Measurements from ENCODE around the gene PLCL2.

GRCh38 chr3:16905704-16906103 lies 20.9 kb downstream of the PLCL2 start:
- TF ChIP-seq CTCF (conservative IDR thresholded peaks at IDR 0.05 in 1 of 2, IDR thresholded peaks at IDR 0.05 in 1 of 2; ENCODE audit: low read depth in 1 of 2, low read length in 2 of 2) (no peak), EZH2 (IDR thresholded peaks at IDR 0.05; ENCODE audit: low read length, missing control alignments) (no peak)
